ENCODE results near the gene RABEP1. TPM values are rescaled to one million over a fixed set of nuclear protein-coding genes. Genes with fewer than 3 reads are reported as not detected.

The RABEP1 gene
- total and polyA plus RNA-seq, 12 donors = 21.1 to 64.5 (median 46.5) TPM

DNA sequence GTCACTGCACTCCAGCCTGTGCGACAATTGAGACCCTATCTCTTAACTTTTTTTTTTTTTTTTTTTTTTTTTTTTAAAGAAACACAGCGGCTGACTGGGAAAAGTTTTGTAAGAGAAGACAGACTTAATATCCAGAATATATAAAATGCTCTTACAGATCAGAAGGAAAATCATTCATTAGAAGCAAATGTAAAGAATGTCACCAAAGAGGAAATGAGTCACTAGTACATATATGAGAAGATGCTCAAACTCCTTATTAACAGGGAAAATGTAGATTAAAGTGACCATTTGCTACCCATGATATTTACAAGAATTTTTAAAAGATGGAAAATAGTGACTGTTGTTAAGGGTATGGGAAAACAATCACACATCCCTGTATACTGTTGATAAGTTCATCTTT, 48.9 kb downstream of the RABEP1 start:
- 84 to 95% (median 90%) methylated on average over 2 of the region's 2 CpGs for WGBS, 4 donors
- H3K9me3 ChIP-seq (replicated peaks in 1 of 3) = no peaks in the 10 kb centered on the region
- intact Hi-C loops (cut with DNase I) = no loop called here

DNA sequence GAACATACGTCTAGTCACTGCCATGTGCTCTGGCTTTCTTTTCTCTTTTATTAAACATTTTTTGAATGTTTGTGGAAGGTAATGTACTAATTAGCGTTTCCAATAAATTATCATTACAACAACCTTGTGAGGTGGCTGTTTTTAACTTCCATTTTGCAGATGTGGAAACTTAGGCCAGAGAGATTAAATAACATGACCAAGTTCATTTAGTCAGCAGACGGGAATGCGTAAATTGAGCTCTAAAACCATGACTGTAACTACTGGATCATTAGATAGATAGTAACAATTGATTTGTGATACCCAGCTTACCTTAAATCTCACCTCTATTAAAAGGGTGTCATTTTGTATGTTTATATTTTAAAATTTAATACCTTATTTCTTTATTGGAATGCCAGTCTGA, 49.4 kb downstream of the RABEP1 start:
- Histone ChIP-seq H3K4me1 (replicated peaks in 1 of 2) (peaks cover 2 to 8% of the 10 kb centered on the region in 2 donors), H3K9me3 (replicated peaks in 1 of 3) (no peaks in the 10 kb centered on the region), H3K27me3 (no peaks in the 10 kb centered on the region), H3K4me3 (no peak overlapping the region), H3K36me3 (replicated peaks in 1 of 2) (peaks cover 0 to 12% of the 10 kb centered on the region in 2 donors), H3K27ac (no peak overlapping the region)
- WGBS, 4 donors = 94 to 96% (median 95%) methylated on average over 4 of the region's 4 CpGs
- DNase-seq = no peak
- no peak for TF ChIP-seq CTCF (IDR thresholded peaks at IDR 0.05)
- TF ChIP-seq POLR2A (IDR thresholded peaks at IDR 0.05) = no peak
- intact Hi-C loops (cut with DNase I) = no loop called here

More for the DNA sequence above, 48.9 kb downstream of the RABEP1 start:
- H3K27me3 ChIP-seq = no peaks in the 10 kb centered on the region
- H3K4me3 ChIP-seq = no peak overlapping the region
- no peak overlapping the region for H3K27ac ChIP-seq
- peaks cover 0 to 12% of the 10 kb centered on the region in 2 donors for H3K36me3 ChIP-seq (replicated peaks in 1 of 2)
- peaks cover 0 to 2% of the 10 kb centered on the region in 2 donors for H3K4me1 ChIP-seq (replicated peaks in 1 of 2)
- no peak for TF ChIP-seq CTCF (IDR thresholded peaks at IDR 0.05)
- no peak for TF ChIP-seq POLR2A (IDR thresholded peaks at IDR 0.05)
- DNase-seq = no peak

GRCh38 chr17:5344914-5345313, 62.8 kb downstream of the RABEP1 start:
- Histone ChIP-seq H3K36me3 (replicated peaks in 1 of 2) (peaks cover 0 to 34% of the 10 kb centered on the region in 2 donors), H3K27ac (no peak overlapping the region), H3K27me3 (no peaks in the 10 kb centered on the region), H3K9me3 (replicated peaks in 1 of 3) (no peaks in the 10 kb centered on the region), H3K4me1 (replicated peaks in 1 of 2) (no peaks in the 10 kb centered on the region), H3K4me3 (no peak overlapping the region)
- TF ChIP-seq POLR2A (IDR thresholded peaks at IDR 0.05) (no peak), CTCF (IDR thresholded peaks at IDR 0.05) (no peak)
- DNase-seq = no peak
- 94 to 96% (median 94%) methylated on average over 9 of the region's 9 CpGs for WGBS, 4 donors
- intact Hi-C loops (cut with DNase I) = no loop called here

GRCh38 chr17:5352681-5353289, 70.7 kb downstream of the RABEP1 start:
- DNase-seq = no peak
- no peaks in the 10 kb centered on the region for H3K9me3 ChIP-seq (replicated peaks in 1 of 3)
- H3K27ac ChIP-seq = no peak overlapping the region
- intact Hi-C loops (cut with DNase I) = no loop called here
- peaks cover 0 to 50% of the 10 kb centered on the region in 2 donors for H3K36me3 ChIP-seq (replicated peaks in 1 of 2)
- H3K4me3 ChIP-seq = no peak overlapping the region
- WGBS, 4 donors = 92 to 96% (median 95%) methylated on average over 4 of the region's 4 CpGs
- H3K27me3 ChIP-seq = no peaks in the 10 kb centered on the region
- no peaks in the 10 kb centered on the region for H3K4me1 ChIP-seq (replicated peaks in 1 of 2)
- no peak for TF ChIP-seq POLR2A (IDR thresholded peaks at IDR 0.05)
- no peak for TF ChIP-seq CTCF (IDR thresholded peaks at IDR 0.05)

All from adrenal gland (tissue), 12 donors.